GM20431 (cell line): ENCODE results near the gene TENT5C.

Experiments used
- in situ Hi-C: fragments of 300-500 bp; cut with MseI, MboI; formaldehyde crosslinking; loops from one replicate; pipeline ENCODE4 v1.15.0; 2020; ENCODE audit warnings: low sequenced_read_pairs; ENCODE audit not compliant: unreplicated experiment

The TENT5C gene

DNA sequence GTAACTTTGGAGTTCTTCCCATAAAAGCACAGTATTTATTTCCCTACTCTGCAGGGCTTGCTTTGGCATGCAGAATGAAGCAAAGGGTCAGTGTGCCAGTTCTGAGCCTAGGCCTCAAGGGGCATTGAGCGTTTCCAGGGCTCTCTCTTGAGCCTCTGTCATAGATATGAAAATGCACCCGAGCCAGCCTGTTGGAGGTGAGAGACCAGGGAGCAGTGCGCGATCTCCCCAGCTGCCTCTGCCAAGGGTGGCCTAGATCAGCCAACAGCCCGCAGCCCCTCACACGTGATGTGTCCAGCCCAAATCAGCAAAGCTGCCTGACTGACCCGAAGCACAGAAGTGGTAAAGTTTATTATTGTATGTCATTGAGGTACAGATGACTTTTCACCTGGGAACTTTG lies 63.7 kb downstream of the TENT5C start:
- in situ Hi-C loops: no loop called here

DNA sequence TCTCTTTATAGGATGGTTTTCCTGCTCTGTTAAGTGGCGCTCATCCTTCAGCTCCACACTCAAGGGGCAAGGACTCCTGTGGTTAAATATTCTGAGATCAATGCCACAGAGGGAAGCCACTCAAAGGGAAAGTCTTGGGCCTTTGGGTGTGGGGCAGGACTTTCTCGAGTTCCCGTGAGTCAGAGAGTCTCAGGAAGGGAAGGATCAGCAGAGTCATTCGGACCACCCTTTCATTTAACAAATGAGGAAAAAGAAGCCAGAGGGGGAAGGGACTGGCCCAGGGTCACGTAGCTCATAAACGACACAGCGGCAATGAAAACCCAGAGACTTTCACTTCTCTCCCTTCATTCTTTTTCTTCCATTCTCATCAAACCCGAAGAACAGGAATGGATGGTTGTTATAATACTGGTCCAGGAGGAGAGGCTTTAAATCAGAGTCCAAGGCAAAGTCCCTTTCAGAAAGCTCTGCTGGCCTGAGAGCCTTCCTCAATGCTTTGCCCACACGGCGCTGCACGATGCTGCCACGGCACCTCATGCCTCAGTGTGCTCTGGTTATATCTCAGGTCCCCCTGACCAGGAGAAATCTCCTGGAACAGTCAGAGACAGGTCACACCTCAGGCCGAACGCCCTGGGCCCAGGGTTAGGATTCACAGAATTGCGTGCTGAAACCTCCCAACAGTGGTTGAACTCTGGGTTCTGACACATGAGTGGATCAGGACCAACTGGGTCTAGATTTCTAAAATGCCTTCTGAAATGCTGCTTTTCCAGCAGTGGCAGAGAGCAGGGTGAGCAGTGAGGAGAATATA lies 65.3 kb downstream of the TENT5C start:
- in situ Hi-C loops: loop anchor here (10.0 kb wide), 1 partner anchor 136 kb away; no protein-coding TSS in a partner anchor

DNA sequence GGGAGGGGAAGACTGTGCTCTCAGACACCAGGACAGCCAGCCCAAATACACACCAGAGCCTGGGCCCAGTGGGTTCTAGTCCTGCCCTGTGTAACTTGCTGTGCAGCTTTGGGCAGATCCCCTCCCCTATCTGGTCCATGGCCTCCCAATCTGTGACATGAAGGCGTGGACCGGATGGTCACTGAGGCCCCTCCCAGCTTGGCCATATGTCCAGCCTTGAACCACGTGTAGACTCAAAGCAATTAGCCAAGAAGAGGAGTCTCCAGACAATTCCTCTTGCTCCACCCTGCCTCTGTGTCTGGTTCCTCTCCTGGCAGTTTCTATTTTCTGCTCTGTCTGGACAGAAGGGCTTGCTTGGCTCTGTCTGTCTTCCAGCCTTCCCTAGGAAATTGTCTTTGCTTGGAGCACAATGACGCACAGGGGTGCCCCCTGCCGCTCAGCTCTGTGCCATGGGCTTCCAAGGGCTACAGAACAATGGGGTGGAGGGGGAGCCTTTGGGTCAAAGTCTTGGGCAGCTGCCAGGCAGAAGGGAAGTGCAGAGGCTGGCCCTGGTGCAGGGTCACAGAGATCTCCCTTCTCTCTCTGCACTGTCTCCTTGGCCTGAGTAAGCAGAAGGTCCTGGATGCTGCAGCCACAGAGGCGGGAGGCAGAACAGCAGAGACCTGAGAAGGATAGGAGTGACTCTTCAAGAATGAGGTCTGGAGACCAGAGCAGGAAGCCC lies 66.1 kb downstream of the TENT5C start:
- in situ Hi-C loops: loop anchor here (10.0 kb wide), 1 partner anchor 137 kb away; no protein-coding TSS in a partner anchor

DNA sequence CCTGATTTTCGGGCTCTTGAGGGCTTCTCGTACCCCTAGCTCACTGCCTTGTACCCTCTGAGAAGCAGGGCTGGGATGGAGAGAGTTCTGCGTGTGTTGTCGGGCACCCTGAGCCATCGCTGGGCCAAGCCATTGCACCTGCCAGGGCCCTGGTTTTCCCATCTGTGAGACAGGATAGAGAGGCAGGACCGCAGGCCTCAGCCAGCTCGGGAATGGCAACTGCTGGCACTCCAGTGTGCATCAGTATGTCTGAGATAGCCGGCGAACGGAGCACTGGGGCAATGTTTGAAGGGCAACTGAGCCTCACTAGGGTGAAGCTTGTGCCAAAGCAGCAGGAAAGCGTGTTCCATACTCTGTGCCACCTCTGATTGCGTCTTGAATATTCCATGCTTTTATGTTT lies 66.9 kb downstream of the TENT5C start:
- in situ Hi-C loops: loop anchor here (10.0 kb wide), 1 partner anchor 138 kb away; no protein-coding TSS in a partner anchor

DNA sequence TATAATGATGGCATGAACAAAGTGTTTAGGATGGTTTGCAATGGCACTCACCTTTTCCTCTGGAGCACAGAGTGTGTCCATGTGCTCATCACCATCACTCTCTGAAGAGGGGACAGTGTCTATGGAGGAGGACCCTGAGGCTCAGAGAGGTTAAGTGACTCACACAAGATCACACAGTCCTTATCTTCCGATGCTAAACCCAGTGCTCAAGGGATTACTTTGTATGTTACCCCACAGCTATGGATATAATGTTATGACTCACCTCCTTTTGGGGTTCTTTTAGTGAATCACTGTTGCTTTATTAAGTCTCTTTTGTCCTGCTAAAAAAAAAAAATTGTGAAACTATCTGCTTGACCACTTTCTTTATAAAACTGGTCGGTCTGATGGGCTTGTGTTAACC lies 67.6 kb downstream of the TENT5C start:
- in situ Hi-C loops: loop anchor here (10.0 kb wide), 1 partner anchor 139 kb away; no protein-coding TSS in a partner anchor

DNA sequence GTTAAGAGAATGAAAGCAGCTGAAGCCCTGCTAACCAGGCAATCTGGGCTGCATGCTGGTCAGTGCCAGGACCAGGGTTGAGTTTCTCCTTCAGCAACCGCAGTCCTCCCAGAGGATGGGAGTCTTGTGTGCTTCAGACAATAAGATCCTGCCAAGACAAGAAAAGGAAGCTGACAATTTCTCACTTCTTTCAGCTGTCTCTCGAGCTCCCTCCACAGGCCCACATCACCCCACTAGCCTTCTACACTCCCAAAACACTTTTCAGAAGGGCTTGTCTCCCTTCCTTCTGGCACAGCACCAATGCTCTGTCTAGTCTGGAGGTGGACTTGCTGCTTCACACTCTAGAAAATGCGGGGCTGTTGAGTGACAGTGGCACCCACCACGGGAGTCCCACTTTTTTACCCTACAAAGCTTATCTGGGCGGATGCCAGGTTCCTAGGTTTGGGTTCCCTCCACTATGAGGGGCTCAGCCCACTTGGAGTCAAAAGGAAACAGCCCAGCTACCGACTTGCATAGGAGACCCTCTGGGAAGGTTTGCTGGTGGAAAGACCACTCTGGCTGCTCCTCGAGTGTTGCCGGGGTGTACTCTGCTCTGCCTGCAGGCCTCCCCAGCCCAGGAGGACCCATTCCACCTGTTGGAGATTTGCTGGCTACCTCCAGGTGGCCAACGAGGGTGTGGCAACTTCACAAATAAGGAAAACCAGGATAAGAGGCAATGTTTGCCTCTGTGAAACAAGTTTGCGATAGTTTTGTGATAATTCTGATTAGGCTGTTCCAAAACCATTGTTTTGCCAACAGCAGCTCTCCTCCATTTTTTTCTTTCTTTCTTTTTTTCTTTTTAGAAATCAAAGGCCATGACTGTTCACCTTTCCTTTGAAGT lies 68.9 kb downstream of the TENT5C start:
- in situ Hi-C loops: loop anchor here (10.0 kb wide), 1 partner anchor 140 kb away; no protein-coding TSS in a partner anchor

DNA sequence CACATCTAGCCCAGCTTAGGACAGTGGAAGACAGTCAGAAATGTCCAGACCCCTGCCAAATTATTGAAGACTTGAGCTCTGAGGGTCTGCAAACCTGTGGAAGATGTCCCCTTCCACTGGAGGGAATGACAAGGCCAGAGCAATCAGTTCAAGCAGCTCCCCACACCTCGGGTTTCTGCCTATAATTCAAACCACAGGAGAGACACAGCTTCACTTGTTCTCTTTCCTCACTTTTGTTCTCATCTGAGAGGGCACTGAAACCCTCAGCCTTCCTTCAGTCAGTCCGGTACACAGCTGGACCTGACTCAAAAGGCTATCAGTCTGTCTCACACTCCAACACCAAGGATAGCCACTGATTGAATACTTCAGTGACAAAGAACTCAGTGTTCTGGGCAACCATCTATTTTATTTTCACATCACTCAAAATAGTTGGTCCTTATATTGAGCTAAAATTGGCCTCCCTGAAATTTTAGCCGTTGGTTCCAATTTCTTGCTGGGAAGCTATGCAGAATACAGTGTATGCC lies 70.1 kb downstream of the TENT5C start:
- in situ Hi-C loops: loop anchor here (10.0 kb wide), 1 partner anchor 141 kb away; no protein-coding TSS in a partner anchor

DNA sequence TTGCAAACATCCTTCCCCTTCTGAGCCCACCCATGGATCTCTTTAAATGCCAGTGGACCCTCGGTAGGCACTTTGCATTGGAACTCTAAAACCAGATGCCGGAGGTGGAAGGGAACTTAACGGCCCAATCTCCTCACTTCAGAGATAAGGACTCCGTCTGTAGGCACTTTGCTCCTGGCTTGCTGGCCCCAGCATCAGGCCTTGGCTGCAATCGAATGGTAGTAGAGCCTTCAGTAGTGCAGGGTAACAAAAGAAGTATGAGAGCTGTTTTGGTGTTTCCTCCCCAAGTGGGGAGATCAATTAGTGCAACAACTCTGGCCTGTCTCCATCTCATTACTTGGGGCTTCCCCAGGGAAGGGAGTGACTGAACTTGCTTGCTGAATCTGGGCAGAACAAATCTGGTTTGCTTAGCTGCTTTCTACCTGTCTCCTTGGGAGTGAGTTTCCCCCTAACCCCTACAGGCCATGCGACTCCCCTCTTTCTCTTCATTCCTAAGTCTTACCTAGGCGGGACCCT lies 70.8 kb downstream of the TENT5C start:
- in situ Hi-C loops: loop anchor here (10.0 kb wide), 1 partner anchor 142 kb away; no protein-coding TSS in a partner anchor
